K562 (cell line): ENCODE measurements around the gene PODXL2. TPM values are rescaled to one million over a fixed set of nuclear protein-coding genes. Genes with fewer than 3 reads are reported as not detected.

Source experiments
- ATAC-seq: fragments of 200-7000 bp; cut with Tn5 transposase; 3 replicates; pipeline ENCODE4 v1.9.1; 2020; ENCODE audit warnings: moderate library complexity
- BruUV-seq: library from RNA; stranded (reverse); fragments of 400-500 nt; replicated peaks from 2 replicates; lab custom pipeline; 2021; lab: Mats Ljungman, UMichigan
- CTCF ChIA-PET: fragments of 300-600 bp; formaldehyde crosslinking; extraction: SDS; loops from one replicate; lab custom pipeline; 2021; ENCODE audit warnings: low intra/inter-chr PET ratio; lab: Yijun Ruan, JAX
- POLR2A ChIA-PET: fragments of 300-600, 350-650 bp; sonication (Branson Sonifier 250); formaldehyde crosslinking; extraction: SDS; loops from one replicate; lab custom pipeline; 2021; ENCODE audit warnings: antibody characterized with exemption, inconsistent platforms; lab: Yijun Ruan, JAX
- DNase-seq, 4 experiments: peaks; one replicate each; pipeline versions ENCODE4 v3.0.0 to v3.0.0-alpha.2; 2011 to 2018; ENCODE audit warnings: low spot score in 3 of 4, mixed read lengths in 3 of 4; ENCODE audit errors: extremely low read depth in 1 of 4
- FAIRE-seq: peaks from 2 replicates; lab custom pipeline; 2011; peaks lifted over from hg19 to GRCh38; lab: Jason Lieb, UNC
- H2AFZ ChIP-seq: 2 replicates; pipeline ENCODE4 v1.6.0; 2011; ENCODE audit warnings: low read depth, low read length, control low read depth, inconsistent platforms
- H3K27ac ChIP-seq: fragments of 200-600 bp; 3 replicates; pipeline ENCODE4 v1.8.0; 2011; ENCODE audit warnings: low read depth, mild to moderate bottlenecking, control low read depth, inconsistent platforms, low read length, moderate library complexity, mixed read lengths; ENCODE audit errors: extremely low read depth
- H3K27me3 ChIP-seq, 2 experiments: fragments of 300-600 bp in 1 of 2; 2 replicates in 1 of 2; 3 replicates in 1 of 2; pipeline versions ENCODE4 v1.6.0 to v1.8.0; 2011; ENCODE audit warnings: inconsistent platforms in 2 of 2, low read length in 2 of 2, mild to moderate bottlenecking in 1 of 2, mixed read lengths in 1 of 2, moderate library complexity in 1 of 2; ENCODE audit not compliant: control insufficient read depth in 2 of 2, insufficient read depth in 2 of 2
- H3K36me3 ChIP-seq: fragments of 300-600 bp; 3 replicates; pipeline ENCODE4 v1.8.0; 2011; ENCODE audit warnings: mild to moderate bottlenecking, low read length, inconsistent platforms; ENCODE audit not compliant: control insufficient read depth, insufficient read depth
- H3K4me1 ChIP-seq, 2 experiments: fragments of 200-600 bp in 1 of 2; replicated peaks in 1 of 2; 2 replicates in 1 of 2; 3 replicates in 1 of 2; pipeline versions ENCODE4 v1.5.1 to v1.8.0; 2011; ENCODE audit warnings: inconsistent platforms in 2 of 2, low read length in 2 of 2, mild to moderate bottlenecking in 1 of 2, mixed read lengths in 1 of 2, moderate library complexity in 1 of 2; ENCODE audit not compliant: control insufficient read depth in 2 of 2, insufficient read depth in 2 of 2
- H3K4me2 ChIP-seq: 2 replicates; pipeline ENCODE4 v1.6.1; 2011; ENCODE audit warnings: low read length, control low read depth, inconsistent platforms, mixed read lengths; ENCODE audit not compliant: insufficient read depth
- H3K4me3 ChIP-seq: fragments of 200-600 bp; sonication (generic), shearing (Covaris generic); 2 replicates; pipeline ENCODE4 v1.5.1; 2016; ENCODE audit warnings: control low read depth, inconsistent platforms
- H3K79me2 ChIP-seq: fragments of 200-600 bp; 3 replicates; pipeline ENCODE4 v1.8.0; 2011; ENCODE audit warnings: low read length, inconsistent platforms; ENCODE audit not compliant: control insufficient read depth, insufficient read depth
- H3K9ac ChIP-seq, 2 experiments: 2 replicates each; pipeline versions ENCODE4 v1.6.0 to v1.6.1; 2011; ENCODE audit warnings: low read depth in 2 of 2, low read length in 2 of 2, control low read depth in 1 of 2, inconsistent platforms in 1 of 2, mild to moderate bottlenecking in 1 of 2, mixed read lengths in 1 of 2; ENCODE audit not compliant: insufficient read depth in 1 of 2
- H3K9me1 ChIP-seq: one replicate; pipeline ENCODE4 v1.6.0; 2011; ENCODE audit warnings: inconsistent platforms, mild to moderate bottlenecking, low read length, moderate library complexity; ENCODE audit not compliant: control insufficient read depth, insufficient read depth
- H3K9me3 ChIP-seq: replicated peaks from 2 replicates; pipeline ENCODE4 v1.5.1; 2011; ENCODE audit warnings: low read depth, low read length, inconsistent platforms; ENCODE audit not compliant: control insufficient read depth, insufficient read depth
- H4K20me1 ChIP-seq: replicated peaks from 2 replicates; pipeline ENCODE4 v1.6.1; 2011; ENCODE audit warnings: low read length, inconsistent platforms, mixed read lengths; ENCODE audit not compliant: control insufficient read depth, insufficient read depth
- CREM ChIP-seq: IDR thresholded peaks from 2 replicates; pipeline ENCODE4 v1.6.1; 2014; ENCODE audit warnings: antibody characterized with exemption, low read depth
- ELF2 ChIP-seq: fragments of 250-450 bp; sonication (Bioruptor Pico); IDR thresholded peaks from 2 replicates; pipeline ENCODE4 v1.5.0; 2021; ENCODE audit warnings: mild to moderate bottlenecking
- ELF4 ChIP-seq: fragments of 450-650 bp; formaldehyde crosslinking; IDR thresholded peaks from 2 replicates; pipeline ENCODE4 v1.4.0; 2022; ENCODE audit warnings: missing genetic modification characterization
- HMGXB4 ChIP-seq: sonication (generic); formaldehyde crosslinking; IDR thresholded peaks from 2 replicates; pipeline ENCODE4 v1.8.1; 2023; ENCODE audit warnings: mild to moderate bottlenecking, missing genetic modification reagents
- MAFG ChIP-seq: fragments of 450-650 bp; conservative IDR thresholded peaks from 2 replicates; pipeline ENCODE4 v1.6.1; 2016; ENCODE audit warnings: missing genetic modification characterization, missing compliant biosample characterization
- MIER1 ChIP-seq: fragments of 450-650 bp; IDR thresholded peaks from 2 replicates; pipeline ENCODE4 v1.6.1; 2016; ENCODE audit warnings: antibody characterized with exemption, mild to moderate bottlenecking, low read depth
- PCBP2 ChIP-seq: fragments of 200-400 bp; formaldehyde crosslinking; IDR thresholded peaks from 2 replicates; pipeline ENCODE4 v1.6.1; 2018; ENCODE audit warnings: low read length, low read depth, mild to moderate bottlenecking, moderate library complexity; ENCODE audit not compliant: poor library complexity, severe bottlenecking
- RBFOX2 ChIP-seq: fragments of 200-400 bp; formaldehyde crosslinking; IDR thresholded peaks from 2 replicates; pipeline ENCODE4 v1.6.1; 2017; ENCODE audit warnings: low read depth, mild to moderate bottlenecking, low read length, moderate library complexity
- RBM22 ChIP-seq: fragments of 200-400 bp; formaldehyde crosslinking; IDR thresholded peaks from 2 replicates; pipeline ENCODE4 v1.6.1; 2018; ENCODE audit warnings: low read length, low read depth; ENCODE audit not compliant: poor library complexity, severe bottlenecking
- ZBTB17 ChIP-seq: fragments of 450-650 bp; formaldehyde crosslinking; IDR thresholded peaks from 2 replicates; pipeline ENCODE4 v1.4.0; 2020; ENCODE audit warnings: mild to moderate bottlenecking
- ZC3H11A ChIP-seq: IDR thresholded peaks from 2 replicates; pipeline ENCODE4 v1.6.1; 2012; ENCODE audit warnings: low read depth, low read length, improper control_type of control experiment
- ZNF699 ChIP-seq: fragments of 250-450 bp; sonication (Bioruptor Pico); IDR thresholded peaks from 2 replicates; pipeline ENCODE4 v1.8.0; 2021; ENCODE audit warnings: mild to moderate bottlenecking, moderate library complexity; ENCODE audit not compliant: insufficient replicate concordance
- WGBS: fragments of 100-300 bp; shearing (Covaris generic); methylation state at CpG from one replicate; pipeline ENCODE4 v1.1.6; 2016; ENCODE audit warnings: low coverage, mixed read lengths; ENCODE audit not compliant: insufficient coverage; ENCODE audit errors: missing lambda C conversion rate; 5-methylcytosine and 5-hydroxymethylcytosine counted together
- in situ Hi-C: fragments of 300-500 bp; cut with MboI; formaldehyde crosslinking; loops from 4 replicates; pipeline ENCODE4 v1.15.0; 2018; ENCODE audit warnings: inconsistent platforms, mixed read lengths
- intact Hi-C: fragments of 100-400 bp; cut with micrococcal nuclease; formaldehyde crosslinking; loops from 2 replicates; pipeline ENCODE4 v1.14.2; 2022
- polyA plus RNA-seq, 8 experiments: library from polyadenylated mRNA; depleted of rRNA in 4 of 8; stranded (reverse) in 5 of 8; unstranded in 3 of 8; fragments of >200 nt; fragmentation: Nextera tagmentation in 2 of 8; fragmentation: Illumina TruSeq in 1 of 8; extraction: Ambion mirVana in 2 of 8; extraction: Trizol in 1 of 8; gene quantifications; 2 replicates each; pipeline versions ENCODE4 v1.2.1 to v1.2.3, GENCODE V29; 2011 to 2014; ENCODE audit warnings: inconsistent platforms in 1 of 8, missing spikeins in 1 of 8
- total RNA-seq, 7 experiments: library from RNA; depleted of rRNA in 6 of 7; stranded (reverse); fragments of >200 nt in 6 of 7; fragmentation: Illumina TruSeq in 2 of 7; extraction: Trizol in 2 of 7; gene quantifications; 2 replicates each; pipeline versions ENCODE4 v1.2.1 to v1.2.3, GENCODE V29; 2011 to 2021; ENCODE audit warnings: low replicate concordance in 1 of 7
- TF ChIP-seq, protein P1 (sequence below): fragments of 450-650 bp; IDR thresholded peaks from 2 replicates; pipeline ENCODE4 v1.6.1; 2016
- TF ChIP-seq, protein P2 (sequence below): fragments of 200-400 bp; formaldehyde crosslinking; IDR thresholded peaks from 2 replicates; pipeline ENCODE4 v1.6.1; 2017; ENCODE audit warnings: mild to moderate bottlenecking, low read depth, low read length, moderate library complexity

PODXL2 gene
- total and polyA plus RNA-seq, 9 of the 15 experiments (the other 6 are each of a cell fraction or from before 2014, with no cell fraction given): 0.03 to 52.5 (median 21.9) TPM

- TF ChIP-seq, protein P1, sequence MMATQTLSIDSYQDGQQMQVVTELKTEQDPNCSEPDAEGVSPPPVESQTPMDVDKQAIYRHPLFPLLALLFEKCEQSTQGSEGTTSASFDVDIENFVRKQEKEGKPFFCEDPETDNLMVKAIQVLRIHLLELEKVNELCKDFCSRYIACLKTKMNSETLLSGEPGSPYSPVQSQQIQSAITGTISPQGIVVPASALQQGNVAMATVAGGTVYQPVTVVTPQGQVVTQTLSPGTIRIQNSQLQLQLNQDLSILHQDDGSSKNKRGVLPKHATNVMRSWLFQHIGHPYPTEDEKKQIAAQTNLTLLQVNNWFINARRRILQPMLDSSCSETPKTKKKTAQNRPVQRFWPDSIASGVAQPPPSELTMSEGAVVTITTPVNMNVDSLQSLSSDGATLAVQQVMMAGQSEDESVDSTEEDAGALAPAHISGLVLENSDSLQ: no peak
- TF ChIP-seq ZC3H11A: no peak
- TF ChIP-seq, all 486 proteins: peak for 0
These were observed 63.7 kb downstream of the PODXL2 start (continued) for GRCh38 chr3:127692501-127693335.

- CTCF ChIA-PET: no interaction called here
- Histone ChIP-seq H3K4me3 (no peak overlapping the region), H3K4me2 (no peak overlapping the region), H3K27ac (no peak overlapping the region), H3K4me1 (peaks cover 6 to 20% of the 10 kb centered on the region in 2 experiments; a peak in 4 of 5 replicates), H3K27me3 (peaks cover 0 to 21% of the 10 kb centered on the region in 2 experiments; a peak in 4 of 5 replicates), H4K20me1 (no peaks in the 10 kb centered on the region), H3K79me2 (no peaks in the 10 kb centered on the region), H3K9me1 (peaks cover 3% of the 10 kb centered on the region), H3K9ac (no peak overlapping the region), H2AFZ (no peak overlapping the region), H3K9me3 (no peaks in the 10 kb centered on the region), H3K36me3 (no peaks in the 10 kb centered on the region)
- in situ Hi-C loops (no loop called here), intact Hi-C loops (loop anchor here (5.0 kb wide), 1 partner anchor 139 kb away; no protein-coding TSS in a partner anchor)
- no peak for ATAC-seq
- 0% methylated on average over 6 of the region's 7 CpGs for WGBS
- BruUV-seq: no TSS peak
- no peak for FAIRE-seq
- DNase-seq: no peak
- POLR2A ChIA-PET: interaction anchor here (0.5 to 0.6 kb wide), 2 partner anchors 31 to 52 kb away, joined by 3 read pairs; no protein-coding TSS in a partner anchor
- TF ChIP-seq ZBTB17 (CRISPR knock-in tag): no peak
- no peak for TF ChIP-seq RBFOX2
- TF ChIP-seq RBM22: no peak
- no peak for TF ChIP-seq HMGXB4 (CRISPR knock-in tag)
- TF ChIP-seq MAFG (tag): no peak
- TF ChIP-seq, protein P2, sequence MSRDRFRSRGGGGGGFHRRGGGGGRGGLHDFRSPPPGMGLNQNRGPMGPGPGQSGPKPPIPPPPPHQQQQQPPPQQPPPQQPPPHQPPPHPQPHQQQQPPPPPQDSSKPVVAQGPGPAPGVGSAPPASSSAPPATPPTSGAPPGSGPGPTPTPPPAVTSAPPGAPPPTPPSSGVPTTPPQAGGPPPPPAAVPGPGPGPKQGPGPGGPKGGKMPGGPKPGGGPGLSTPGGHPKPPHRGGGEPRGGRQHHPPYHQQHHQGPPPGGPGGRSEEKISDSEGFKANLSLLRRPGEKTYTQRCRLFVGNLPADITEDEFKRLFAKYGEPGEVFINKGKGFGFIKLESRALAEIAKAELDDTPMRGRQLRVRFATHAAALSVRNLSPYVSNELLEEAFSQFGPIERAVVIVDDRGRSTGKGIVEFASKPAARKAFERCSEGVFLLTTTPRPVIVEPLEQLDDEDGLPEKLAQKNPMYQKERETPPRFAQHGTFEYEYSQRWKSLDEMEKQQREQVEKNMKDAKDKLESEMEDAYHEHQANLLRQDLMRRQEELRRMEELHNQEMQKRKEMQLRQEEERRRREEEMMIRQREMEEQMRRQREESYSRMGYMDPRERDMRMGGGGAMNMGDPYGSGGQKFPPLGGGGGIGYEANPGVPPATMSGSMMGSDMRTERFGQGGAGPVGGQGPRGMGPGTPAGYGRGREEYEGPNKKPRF: no peak
- no peak for TF ChIP-seq ZNF699 (CRISPR knock-in tag)
- no peak for TF ChIP-seq ELF4
- no peak for TF ChIP-seq CREM
- TF ChIP-seq PCBP2: no peak
- no peak for TF ChIP-seq MIER1
- TF ChIP-seq ELF2: no peak
These were observed 64.4 kb downstream of the PODXL2 start for GRCh38 chr3:127693336-127693843.
